ENCODE results near the gene AMY2B. TPM values are rescaled to one million over a fixed set of nuclear protein-coding genes. Genes with fewer than 3 reads are reported as not detected.
"Not testable (repeated sequence)": the region's sequence is repeated elsewhere in the genome, so short reads cannot be mapped to it uniquely, and the experiment has no call there.

The AMY2B gene
- total and polyA plus RNA-seq, 7 donors, result 5.5 to 28.0 (median 12.5) TPM

GRCh38 chr1:103569493-103569892 lies 1.9 kb upstream of the AMY2B start:
- no peak overlapping the region for H3K4me3 ChIP-seq
- TF ChIP-seq, protein P1, sequence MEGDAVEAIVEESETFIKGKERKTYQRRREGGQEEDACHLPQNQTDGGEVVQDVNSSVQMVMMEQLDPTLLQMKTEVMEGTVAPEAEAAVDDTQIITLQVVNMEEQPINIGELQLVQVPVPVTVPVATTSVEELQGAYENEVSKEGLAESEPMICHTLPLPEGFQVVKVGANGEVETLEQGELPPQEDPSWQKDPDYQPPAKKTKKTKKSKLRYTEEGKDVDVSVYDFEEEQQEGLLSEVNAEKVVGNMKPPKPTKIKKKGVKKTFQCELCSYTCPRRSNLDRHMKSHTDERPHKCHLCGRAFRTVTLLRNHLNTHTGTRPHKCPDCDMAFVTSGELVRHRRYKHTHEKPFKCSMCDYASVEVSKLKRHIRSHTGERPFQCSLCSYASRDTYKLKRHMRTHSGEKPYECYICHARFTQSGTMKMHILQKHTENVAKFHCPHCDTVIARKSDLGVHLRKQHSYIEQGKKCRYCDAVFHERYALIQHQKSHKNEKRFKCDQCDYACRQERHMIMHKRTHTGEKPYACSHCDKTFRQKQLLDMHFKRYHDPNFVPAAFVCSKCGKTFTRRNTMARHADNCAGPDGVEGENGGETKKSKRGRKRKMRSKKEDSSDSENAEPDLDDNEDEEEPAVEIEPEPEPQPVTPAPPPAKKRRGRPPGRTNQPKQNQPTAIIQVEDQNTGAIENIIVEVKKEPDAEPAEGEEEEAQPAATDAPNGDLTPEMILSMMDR (IDR thresholded peaks at IDR 0.05), result no peak
- no peaks in the 10 kb centered on the region for H3K27me3 ChIP-seq (ENCODE audit: insufficient read depth in 3 of 3, low read length in 2 of 3)
- no peaks in the 10 kb centered on the region for H3K4me1 ChIP-seq
- no peak overlapping the region for H3K27ac ChIP-seq
- WGBS, 3 donors, result 95 to 98% (median 95%) methylated on average over 7 of the region's 7 CpGs
- no peaks in the 10 kb centered on the region for H3K9me3 ChIP-seq
- H3K36me3 ChIP-seq (ENCODE audit: insufficient read depth in 1 of 2, low read depth in 1 of 2), result peaks cover 3 to 70% of the 10 kb centered on the region in 2 donors
- DNase-seq (no peak), ATAC-seq (peak in 1 of 4 donors; percentile 21)
- intact Hi-C loops (cut with DNase I), result no loop called here

DNA sequence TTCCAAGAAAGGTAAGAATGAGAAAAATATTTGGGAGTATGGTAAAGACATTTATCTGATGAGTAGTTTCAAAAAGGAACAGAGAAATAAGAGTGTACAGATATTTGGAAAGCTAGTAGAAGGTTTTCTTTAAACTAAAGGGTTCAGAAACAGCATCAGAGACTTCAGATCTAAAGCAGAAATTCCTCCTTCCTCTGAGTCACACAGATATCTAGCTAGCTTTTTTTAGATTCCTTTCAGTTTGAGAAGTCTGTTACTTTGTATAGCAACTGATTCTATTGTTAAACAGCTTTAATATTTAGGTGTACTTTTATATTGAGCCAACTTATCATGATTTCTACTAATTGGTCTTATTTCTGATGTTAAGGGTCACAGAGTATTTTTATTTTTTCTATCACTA lies 4.7 kb downstream of the AMY2B start:
- H3K36me3 ChIP-seq (ENCODE audit: insufficient read depth in 1 of 2, low read depth in 1 of 2), result peaks cover 0 to 80% of the 10 kb centered on the region in 2 donors
- intact Hi-C loops (cut with DNase I), result no loop called here

GRCh38 chr1:103576784-103577183 lies 5.4 kb downstream of the AMY2B start:
- intact Hi-C loops (cut with DNase I); DNase-seq; ATAC-seq; H3K27me3 ChIP-seq (ENCODE audit: insufficient read depth in 3 of 3, low read length in 2 of 3); H3K4me1 ChIP-seq; H3K9me3 ChIP-seq; H3K27ac ChIP-seq; H3K4me3 ChIP-seq: not testable (repeated sequence)
- peaks cover 0 to 83% of the 10 kb centered on the region in 2 donors for H3K36me3 ChIP-seq (ENCODE audit: insufficient read depth in 1 of 2, low read depth in 1 of 2)
- WGBS, 3 donors, result 96 to 97% (median 96%) methylated on average over 3 of the region's 5 CpGs

More for the DNA sequence above, 4.7 kb downstream of the AMY2B start:
- H3K4me3 ChIP-seq, result no peak overlapping the region
- H3K4me1 ChIP-seq, result no peaks in the 10 kb centered on the region
- H3K27ac ChIP-seq, result no peak overlapping the region
- no peaks in the 10 kb centered on the region for H3K27me3 ChIP-seq (ENCODE audit: insufficient read depth in 3 of 3, low read length in 2 of 3)
- H3K9me3 ChIP-seq, result no peaks in the 10 kb centered on the region
- TF ChIP-seq, protein P1 (IDR thresholded peaks at IDR 0.05), result no peak
- DNase-seq, result no peak
- ATAC-seq, result no peak

DNA sequence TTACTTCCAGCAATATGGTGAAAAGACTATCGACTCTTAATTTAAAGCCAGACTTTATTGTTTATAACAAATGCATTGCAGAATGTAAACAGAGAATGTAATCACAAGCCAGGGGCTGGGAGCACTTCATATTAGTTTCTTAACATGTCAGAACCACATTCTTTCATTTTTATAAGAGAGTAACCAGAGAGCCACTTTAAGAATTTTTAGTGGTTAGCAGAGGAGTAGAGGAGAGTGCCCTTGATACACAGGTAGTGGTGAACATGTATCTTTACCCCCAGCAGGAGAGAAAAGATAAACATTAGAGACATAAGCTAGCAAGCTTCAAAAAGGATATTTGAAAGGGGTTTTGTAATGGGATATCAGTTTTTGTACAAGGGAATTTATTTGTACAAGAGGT lies 11.1 kb downstream of the AMY2B start:
- H3K36me3 ChIP-seq (ENCODE audit: insufficient read depth in 1 of 2, low read depth in 1 of 2), result peaks cover 0 to 31% of the 10 kb centered on the region in 2 donors
- H3K27me3 ChIP-seq (ENCODE audit: insufficient read depth in 3 of 3, low read length in 2 of 3), result no peaks in the 10 kb centered on the region
- intact Hi-C loops (cut with DNase I), result no loop called here
- H3K4me1 ChIP-seq, result no peaks in the 10 kb centered on the region
- H3K9me3 ChIP-seq, result no peaks in the 10 kb centered on the region
- TF ChIP-seq, protein P1 (IDR thresholded peaks at IDR 0.05), result no peak
- 85 to 94% (median 90%) methylated on average over 1 of the region's 1 CpG for WGBS, 3 donors
- H3K27ac ChIP-seq, result no peak overlapping the region
- ATAC-seq (no peak), DNase-seq (no peak)
- no peak overlapping the region for H3K4me3 ChIP-seq

GRCh38 chr1:103583887-103584286 lies 12.5 kb downstream of the AMY2B start:
- ATAC-seq (no peak), DNase-seq (no peak)
- Histone ChIP-seq H3K9me3 (no peaks in the 10 kb centered on the region), H3K4me1 (no peaks in the 10 kb centered on the region), H3K36me3 (ENCODE audit: insufficient read depth in 1 of 2, low read depth in 1 of 2) (peaks cover 0 to 18% of the 10 kb centered on the region in 2 donors), H3K27me3 (ENCODE audit: insufficient read depth in 3 of 3, low read length in 2 of 3) (no peaks in the 10 kb centered on the region), H3K27ac (no peak overlapping the region), H3K4me3 (no peak overlapping the region)
- TF ChIP-seq, protein P1 (IDR thresholded peaks at IDR 0.05), result no peak
- intact Hi-C loops (cut with DNase I), result no loop called here
- WGBS, 3 donors, result 80 to 94% (median 92%) methylated on average over 3 of the region's 3 CpGs

Measured in psoas muscle (tissue), 8 donors.